Sigmoid colon (tissue), 7 donors: Measurements from ENCODE around the gene TRAF3. TPM values are rescaled to one million over a fixed set of nuclear protein-coding genes. Genes with fewer than 3 reads are reported as not detected.

ENCODE experiments used
- DNase-seq: peaks from one replicate; pipeline ENCODE4 v3.0.0-alpha.2; 2019
- H3K27ac ChIP-seq, 4 donors: fragments of 200-600 bp; sonication (generic); one replicate each; pipeline ENCODE4 v1.5.1; 2016 to 2019; ENCODE audit warnings: mild to moderate bottlenecking in 1 of 4
- H3K27me3 ChIP-seq, 3 donors: fragments of 200-600 bp; sonication (generic); one replicate each; pipeline ENCODE4 v1.5.1; 2019; ENCODE audit warnings: mild to moderate bottlenecking in 1 of 3
- H3K36me3 ChIP-seq, 4 donors: fragments of 200-600 bp; sonication (generic); one replicate each; pipeline ENCODE4 v1.5.1; 2016 to 2019
- H3K4me1 ChIP-seq, 4 donors: fragments of 200-600 bp; sonication (generic); one replicate each; pipeline ENCODE4 v1.5.1; 2017 to 2019
- H3K4me3 ChIP-seq, 4 donors: fragments of 200-600 bp; sonication (generic); one replicate each; pipeline ENCODE4 v1.5.1; 2017 to 2019; ENCODE audit warnings: mild to moderate bottlenecking in 2 of 4, moderate library complexity in 1 of 4
- H3K9me3 ChIP-seq, 4 donors: fragments of 200-600 bp in 3 of 4; sonication (generic) in 3 of 4; one replicate each; pipeline versions ENCODE4 v1.5.1 to v1.6.1; 2013 to 2019
- CTCF ChIP-seq, 4 experiments: fragments of 450-650 bp in 3 of 4; fragments of 200-600 bp in 1 of 4; IDR thresholded peaks; one replicate each; pipeline ENCODE4 v1.5.1; 2016 to 2019; ENCODE audit warnings: antibody characterized with exemption in 4 of 4, mild to moderate bottlenecking in 3 of 4, moderate library complexity in 2 of 4
- EP300 ChIP-seq, 4 donors: sonication (generic); formaldehyde crosslinking; IDR thresholded peaks; one replicate each; pipeline ENCODE4 v1.6.1; 2017; ENCODE audit warnings: antibody characterized with exemption in 4 of 4
- POLR2A ChIP-seq, 2 donors: fragments of 450-650 bp; IDR thresholded peaks; one replicate each; pipeline ENCODE4 v1.6.1; 2016; ENCODE audit warnings: antibody characterized with exemption in 2 of 2, mild to moderate bottlenecking in 2 of 2, moderate library complexity in 2 of 2
- POLR2AphosphoS5 ChIP-seq, 4 donors: sonication (generic); formaldehyde crosslinking; IDR thresholded peaks; one replicate each; pipeline ENCODE4 v1.6.1; 2017; ENCODE audit warnings: antibody characterized with exemption in 4 of 4
- WGBS, 2 donors: extraction: QIAGEN DNeasy Blood & Tissue Kit; methylation state at CpG; one replicate each; pipeline ENCODE4 v1.1.7; 2013; 5-methylcytosine and 5-hydroxymethylcytosine counted together
- intact Hi-C: fragments of 100-400 bp; cut with DNase I; formaldehyde crosslinking; loops from one replicate; pipeline ENCODE4 v1.15.1; 2023
- polyA plus RNA-seq, 3 donors: library from polyadenylated mRNA; stranded (reverse); fragments of 200-250 nt; gene quantifications; one replicate each; pipeline ENCODE4 v1.2.3, GENCODE V29; 2013
- total RNA-seq, 4 donors: library from RNA; depleted of rRNA; stranded (reverse); fragments of >200 nt; gene quantifications; one replicate each; pipeline ENCODE4 v1.1.0, GENCODE V29; 2016
- donor health status: healthy with polysubstance abuse.
- donor health status: Bipolar disorder and iron deficiency.
- donor health status: healthy.

TRAF3 gene
- total and polyA plus RNA-seq, 7 donors = 9.5 to 18.6 (median 12.3) TPM

- no peak for TF ChIP-seq POLR2A (IDR thresholded peaks at IDR 0.05)
- no peak for TF ChIP-seq EP300 (IDR thresholded peaks at IDR 0.05)
- TF ChIP-seq CTCF (IDR thresholded peaks at IDR 0.05) = no peak
- no peak for TF ChIP-seq POLR2AphosphoS5 (IDR thresholded peaks at IDR 0.05)
- H3K9me3 ChIP-seq = no peaks in the 10 kb centered on the region
- no peak for DNase-seq
- H3K27ac ChIP-seq = no peak overlapping the region
- H3K27me3 ChIP-seq = no peaks in the 10 kb centered on the region
- no peak overlapping the region for H3K4me3 ChIP-seq
- no peaks in the 10 kb centered on the region for H3K36me3 ChIP-seq
- WGBS, 2 donors = 86 to 88% methylated on average over 5 of the region's 5 CpGs
- intact Hi-C loops = loop anchor here (10.0 kb wide), 1 partner anchor 1915 kb away; no protein-coding TSS in a partner anchor
- no peaks in the 10 kb centered on the region for H3K4me1 ChIP-seq
Observed at GRCh38 chr14:102789349-102789748, 12.1 kb downstream of the TRAF3 start.

- peaks cover 0 to 3% (median 0%) of the 10 kb centered on the region in 4 donors for H3K4me1 ChIP-seq
- no peaks in the 10 kb centered on the region for H3K9me3 ChIP-seq
- H3K4me3 ChIP-seq = no peak overlapping the region
- no peak overlapping the region for H3K27ac ChIP-seq
- no peak for DNase-seq
- H3K27me3 ChIP-seq = no peaks in the 10 kb centered on the region
- no peaks in the 10 kb centered on the region for H3K36me3 ChIP-seq
- WGBS, 2 donors = 94 to 95% methylated on average over 3 of the region's 3 CpGs
- TF ChIP-seq EP300 (IDR thresholded peaks at IDR 0.05) (no peak), POLR2AphosphoS5 (IDR thresholded peaks at IDR 0.05) (no peak), POLR2A (IDR thresholded peaks at IDR 0.05) (no peak), CTCF (IDR thresholded peaks at IDR 0.05) (no peak)
- intact Hi-C loops = no loop called here
Observed at GRCh38 chr14:102793531-102794328, 16.5 kb downstream of the TRAF3 start.

GRCh38 chr14:102795060-102795925 is 18.0 kb downstream of the TRAF3 start:
- WGBS, 2 donors = 48 to 50% methylated on average over 2 of the region's 2 CpGs
- Histone ChIP-seq H3K27ac (no peak overlapping the region), H3K4me1 (peaks cover 0 to 3% (median 0%) of the 10 kb centered on the region in 4 donors), H3K36me3 (no peaks in the 10 kb centered on the region), H3K9me3 (no peaks in the 10 kb centered on the region), H3K27me3 (no peaks in the 10 kb centered on the region), H3K4me3 (no peak overlapping the region)
- peak; percentile 79 for DNase-seq
- no peak for TF ChIP-seq CTCF (IDR thresholded peaks at IDR 0.05)
- TF ChIP-seq POLR2AphosphoS5 (IDR thresholded peaks at IDR 0.05) = no peak
- intact Hi-C loops = no loop called here

- intact Hi-C loops = no loop called here
- Histone ChIP-seq H3K27ac (no peak overlapping the region), H3K9me3 (no peaks in the 10 kb centered on the region), H3K27me3 (no peaks in the 10 kb centered on the region), H3K4me3 (no peak overlapping the region), H3K4me1 (peaks cover 0 to 3% (median 0%) of the 10 kb centered on the region in 4 donors), H3K36me3 (no peaks in the 10 kb centered on the region)
- DNase-seq = no peak
- TF ChIP-seq POLR2A (IDR thresholded peaks at IDR 0.05) (no peak), EP300 (IDR thresholded peaks at IDR 0.05) (no peak), POLR2AphosphoS5 (IDR thresholded peaks at IDR 0.05) (no peak), CTCF (IDR thresholded peaks at IDR 0.05) (no peak)
- WGBS, 2 donors = 95 to 96% methylated on average over 8 of the region's 8 CpGs
Observed at GRCh38 chr14:102796661-102797190, 19.5 kb downstream of the TRAF3 start.
